WTC11 (cell line): ENCODE measurements around the gene MIF. TPM values are rescaled to one million over a fixed set of nuclear protein-coding genes. Genes with fewer than 3 reads are reported as not detected.

ENCODE experiments used
- ATAC-seq: fragments of 200-7000 bp; cut with Tn5 transposase; 2 replicates; pipeline ENCODE4 v1.10.0; 2021; ENCODE audit warnings: mild to moderate bottlenecking, moderate library complexity
- CTCF ChIA-PET: fragments of 300-600 bp; sonication (Branson Sonifier 250); formaldehyde crosslinking; loops from one replicate; lab custom pipeline; 2021; ENCODE audit warnings: antibody characterized with exemption; lab: Charles Lee
- POLR2A ChIA-PET: fragments of 350-600 bp; sonication (Branson Sonifier 250); formaldehyde crosslinking; loops from one replicate; lab custom pipeline; 2021; ENCODE audit warnings: antibody characterized with exemption; lab: Charles Lee
- DNase-seq: peaks from one replicate; pipeline ENCODE4 v3.0.0; 2021; ENCODE audit warnings: low spot score
- H3K27ac Mint-ChIP-seq: 2 replicates; pipeline ENCODE4 v1.8.0; 2021; ENCODE audit warnings: mixed read lengths
- H3K27me3 Mint-ChIP-seq: 2 replicates; pipeline ENCODE4 v1.8.0; 2021; ENCODE audit warnings: low read depth, mild to moderate bottlenecking, moderate library complexity, mixed read lengths
- H3K36me3 Mint-ChIP-seq: 2 replicates; pipeline ENCODE4 v1.8.0; 2021; ENCODE audit warnings: mixed read lengths
- H3K4me1 Mint-ChIP-seq: 2 replicates; pipeline ENCODE4 v1.8.0; 2022; ENCODE audit warnings: mixed read lengths
- H3K4me3 Mint-ChIP-seq: 2 replicates; pipeline ENCODE4 v1.8.0; 2021; ENCODE audit warnings: mild to moderate bottlenecking, moderate library complexity, mixed read lengths
- H3K9me3 Mint-ChIP-seq: 2 replicates; pipeline ENCODE4 v1.8.0; 2021; ENCODE audit warnings: mixed read lengths
- AFF4 ChIP-seq: sonication (generic); formaldehyde crosslinking; IDR thresholded peaks from 2 replicates; pipeline ENCODE4 v1.8.1; 2023; ENCODE audit warnings: mild to moderate bottlenecking, missing genetic modification reagents, borderline replicate concordance
- CREM ChIP-seq: sonication (generic); formaldehyde crosslinking; IDR thresholded peaks from 2 replicates; pipeline ENCODE4 v1.8.1; 2022; ENCODE audit warnings: mild to moderate bottlenecking, missing genetic modification reagents, moderate library complexity
- E2F4 ChIP-seq: sonication (generic); formaldehyde crosslinking; IDR thresholded peaks from 2 replicates; pipeline ENCODE4 v1.8.1; 2022; ENCODE audit warnings: low read depth, mild to moderate bottlenecking, moderate library complexity, missing genetic modification reagents, borderline replicate concordance
- FOXK1 ChIP-seq: sonication (generic); formaldehyde crosslinking; IDR thresholded peaks from 2 replicates; pipeline ENCODE4 v1.8.0; 2022; ENCODE audit warnings: mild to moderate bottlenecking, moderate library complexity, missing genetic modification reagents
- GTF2I ChIP-seq: fragments of 250-450 bp; sonication (Bioruptor Pico); conservative IDR thresholded peaks from 2 replicates; pipeline ENCODE4 v1.4.0; 2021; ENCODE audit warnings: mild to moderate bottlenecking
- NFATC4 ChIP-seq: fragments of 250-450 bp; sonication (Bioruptor Pico); IDR thresholded peaks from 2 replicates; pipeline ENCODE4 v1.9.0; 2021; ENCODE audit warnings: mild to moderate bottlenecking
- NFE2L1 ChIP-seq: sonication (generic); formaldehyde crosslinking; IDR thresholded peaks from 2 replicates; pipeline ENCODE4 v1.8.1; 2023; ENCODE audit warnings: missing genetic modification reagents
- NR3C1 ChIP-seq: sonication (generic); formaldehyde crosslinking; conservative IDR thresholded peaks from 2 replicates; pipeline ENCODE4 v1.8.1; 2023; ENCODE audit warnings: low read depth, mild to moderate bottlenecking, missing genetic modification reagents
- SP1 ChIP-seq: sonication (generic); formaldehyde crosslinking; conservative IDR thresholded peaks from 2 replicates; pipeline ENCODE4 v1.8.1; 2022; ENCODE audit warnings: missing genetic modification reagents
- STAT6 ChIP-seq: sonication (generic); formaldehyde crosslinking; conservative IDR thresholded peaks from 2 replicates; pipeline ENCODE4 v1.8.1; 2023; ENCODE audit warnings: mild to moderate bottlenecking, low read depth, missing genetic modification reagents, moderate library complexity
- USF1 ChIP-seq: sonication (generic); formaldehyde crosslinking; IDR thresholded peaks from 2 replicates; pipeline ENCODE4 v1.8.0; 2022; ENCODE audit warnings: mild to moderate bottlenecking, missing genetic modification reagents
- USF2 ChIP-seq: sonication (generic); formaldehyde crosslinking; IDR thresholded peaks from 2 replicates; pipeline ENCODE4 v1.8.1; 2023; ENCODE audit warnings: mild to moderate bottlenecking, missing genetic modification reagents, moderate library complexity
- ZNF121 ChIP-seq: sonication (generic); formaldehyde crosslinking; IDR thresholded peaks from 2 replicates; pipeline ENCODE4 v1.8.0; 2023; ENCODE audit warnings: missing genetic modification reagents
- ZNF232 ChIP-seq: sonication (generic); formaldehyde crosslinking; IDR thresholded peaks from 2 replicates; pipeline ENCODE4 v1.8.0; 2022; ENCODE audit warnings: mild to moderate bottlenecking, missing genetic modification reagents
- ZNF263 ChIP-seq: sonication (generic); formaldehyde crosslinking; IDR thresholded peaks from 2 replicates; pipeline ENCODE4 v1.8.1; 2022; ENCODE audit warnings: low read depth, mild to moderate bottlenecking, moderate library complexity, missing genetic modification reagents
- ZNF423 ChIP-seq: fragments of 250-450 bp; sonication (Bioruptor Pico); IDR thresholded peaks from 2 replicates; pipeline ENCODE4 v2.1.2; 2022; ENCODE audit warnings: mild to moderate bottlenecking, moderate library complexity
- ZNF512 ChIP-seq: sonication (generic); formaldehyde crosslinking; IDR thresholded peaks from 2 replicates; pipeline ENCODE4 v1.8.1; 2022; ENCODE audit warnings: missing genetic modification reagents, borderline replicate concordance
- total RNA-seq: library from RNA; stranded (reverse); gene quantifications from 3 replicates; pipeline ENCODE4 v1.2.3, GENCODE V29; 2021

Gene MIF
- total RNA-seq, 1 experiment from 2014 or later = 1,424 TPM

GRCh38 chr22:23845265-23846080 lies 48.7 kb upstream of the MIF start:
- peaks cover 46% of the 10 kb centered on the region for H3K4me1 Mint-ChIP-seq
- no peaks in the 10 kb centered on the region for H3K36me3 Mint-ChIP-seq
- ChIA-PET POLR2A (interaction anchor here (0.7 to 1.5 kb wide), 2 partner anchors 12 kb away, joined by 3 to 7 read pairs; partner anchors contain the start of gene SLC2A11), CTCF (interaction anchor here (0.9 to 3.5 kb wide), 8 partner anchors 12 to 77 kb away, joined by 3 to 24 read pairs (median 7); partner anchors contain the start of genes MIF, MMP11 and SLC2A11)
- no peak overlapping the region for H3K4me3 Mint-ChIP-seq
- ATAC-seq (no peak), DNase-seq (no peak)
- H3K27ac Mint-ChIP-seq = no peak overlapping the region
- no peak for TF ChIP-seq AFF4 (CRISPR knock-in tag)
- TF ChIP-seq E2F4 = no peak
- TF ChIP-seq GTF2I = no peak
- H3K9me3 Mint-ChIP-seq = no peaks in the 10 kb centered on the region
- peaks cover 18% of the 10 kb centered on the region for H3K27me3 Mint-ChIP-seq

GRCh38 chr22:23846081-23846469 lies 48.1 kb upstream of the MIF start:
- Mint-ChIP-seq H3K9me3 (no peaks in the 10 kb centered on the region), H3K4me1 (peaks cover 46% of the 10 kb centered on the region), H3K4me3 (no peak overlapping the region), H3K36me3 (no peaks in the 10 kb centered on the region), H3K27me3 (peaks cover 13% of the 10 kb centered on the region), H3K27ac (no peak overlapping the region)
- CTCF ChIA-PET = interaction anchor here (0.6 to 3.5 kb wide), 8 partner anchors 11 to 94 kb away, joined by 3 to 24 read pairs (median 7); partner anchors contain the start of genes MIF, MMP11 and SLC2A11
- TF ChIP-seq ZNF121 (CRISPR knock-in tag) (no peak), E2F4 (no peak), NFATC4 (CRISPR knock-in tag) (no peak), NR3C1 (CRISPR knock-in tag) (no peak), NFE2L1 (CRISPR knock-in tag) (no peak)
- ATAC-seq (no peak), DNase-seq (no peak)
- POLR2A ChIA-PET = interaction anchor here (0.7 to 1.5 kb wide), 2 partner anchors 11 to 25 kb away, joined by 3 to 7 read pairs; partner anchors contain the start of gene SLC2A11

- no peak for ATAC-seq
- POLR2A ChIA-PET = interaction anchor here (2.9 kb wide), 1 partner anchor 11 kb away, joined by 14 read pairs; the partner anchor contains the start of gene SLC2A11
- no peak overlapping the region for H3K27ac Mint-ChIP-seq
- CTCF ChIA-PET = interaction anchor here (0.7 to 3.5 kb wide), 12 partner anchors 10 to 307 kb away, joined by 3 to 49 read pairs (median 6); partner anchors contain the start of genes MIF, MMP11 and SLC2A11
- H3K4me1 Mint-ChIP-seq = peaks cover 37% of the 10 kb centered on the region
- no peaks in the 10 kb centered on the region for H3K36me3 Mint-ChIP-seq
- no peak overlapping the region for H3K4me3 Mint-ChIP-seq
- peaks cover 7% of the 10 kb centered on the region for H3K27me3 Mint-ChIP-seq
- no peaks in the 10 kb centered on the region for H3K9me3 Mint-ChIP-seq
- DNase-seq = no peak
- no peak for TF ChIP-seq ZNF263 (CRISPR knock-in tag)
- TF ChIP-seq CREM (CRISPR knock-in tag) = no peak
- no peak for TF ChIP-seq ZNF232 (CRISPR knock-in tag)
- no peak for TF ChIP-seq ZNF423 (CRISPR knock-in tag)
- TF ChIP-seq USF2 = no peak
- no peak for TF ChIP-seq SP1 (CRISPR knock-in tag)
- TF ChIP-seq USF1 (CRISPR knock-in tag) = no peak
- TF ChIP-seq FOXK1 (CRISPR knock-in tag) = no peak
- no peak for TF ChIP-seq STAT6
- no peak for TF ChIP-seq ZNF512 (CRISPR knock-in tag)
Measured at GRCh38 chr22:23847310-23847920, 46.8 kb upstream of the MIF start.
